CD4-positive, CD25-positive, alpha-beta regulatory T cell (primary cell): ENCODE results near the gene RPS6KA2. TPM values are rescaled to one million over a fixed set of nuclear protein-coding genes. Genes with fewer than 3 reads are reported as not detected.

Experiments used
- ATAC-seq, 2 donors: fragments of 150-1000 bp; cut with Tn5 transposase; one replicate each; pipeline ENCODE4 v1.10.0; 2021; ENCODE audit warnings: low read depth in 2 of 2, moderate number of reproducible peaks in 2 of 2, moderate library complexity in 1 of 2
- DNase-seq, 3 donors: peaks; one replicate each; pipeline versions ENCODE4 v3.0.0 to v3.0.0-alpha.2; 2012 to 2022; ENCODE audit warnings: mixed read lengths in 1 of 3
- H3K27ac ChIP-seq: one replicate; pipeline ENCODE4 v1.7.0; 2013; ENCODE audit warnings: mild to moderate bottlenecking, low read length; ENCODE audit not compliant: insufficient read depth, poor library complexity, severe bottlenecking
- H3K27me3 ChIP-seq: one replicate; pipeline ENCODE4 v1.7.0; 2013; ENCODE audit warnings: low read length; ENCODE audit not compliant: control insufficient read depth, insufficient read depth
- H3K36me3 ChIP-seq: one replicate; pipeline ENCODE4 v1.7.0; 2013; ENCODE audit warnings: mild to moderate bottlenecking, low read length, moderate library complexity; ENCODE audit not compliant: control insufficient read depth, insufficient read depth
- H3K4me1 ChIP-seq: 2 replicates; pipeline ENCODE4 v1.7.0; 2013; ENCODE audit warnings: mild to moderate bottlenecking, low read length; ENCODE audit not compliant: insufficient read depth, control insufficient read depth, poor library complexity, severe bottlenecking
- H3K4me3 ChIP-seq: one replicate; pipeline ENCODE4 v1.7.0; 2013; ENCODE audit warnings: low read depth, mild to moderate bottlenecking, low read length, moderate library complexity
- H3K9me3 ChIP-seq, 2 experiments: 1 replicate in 1 of 2; 2 replicates in 1 of 2; pipeline ENCODE4 v1.7.0; 2013; ENCODE audit warnings: low read length in 2 of 2, mild to moderate bottlenecking in 1 of 2, moderate library complexity in 1 of 2; ENCODE audit not compliant: control insufficient read depth in 2 of 2
- H3K27ac Mint-ChIP-seq, 3 donors: one replicate each; pipeline ENCODE4 v1.8.0; 2020 to 2022; ENCODE audit warnings: mild to moderate bottlenecking in 3 of 3, mixed read lengths in 3 of 3, moderate library complexity in 2 of 3
- H3K27me3 Mint-ChIP-seq: one replicate; pipeline ENCODE4 v1.8.0; 2022; ENCODE audit warnings: mild to moderate bottlenecking, mixed read lengths
- H3K36me3 Mint-ChIP-seq: one replicate; pipeline ENCODE4 v1.8.0; 2020; ENCODE audit warnings: mixed read lengths
- H3K4me1 Mint-ChIP-seq, 4 donors: one replicate each; pipeline ENCODE4 v1.8.0; 2020 to 2022; ENCODE audit warnings: mixed read lengths in 4 of 4, mild to moderate bottlenecking in 1 of 4
- H3K4me3 Mint-ChIP-seq, 4 donors: one replicate each; pipeline ENCODE4 v1.8.0; 2020 to 2022; ENCODE audit warnings: mild to moderate bottlenecking in 4 of 4, mixed read lengths in 4 of 4, moderate library complexity in 3 of 4
- H3K9me3 Mint-ChIP-seq, 7 donors: one replicate each; pipeline ENCODE4 v1.8.0; 2020 to 2022; ENCODE audit warnings: mixed read lengths in 7 of 7, mild to moderate bottlenecking in 3 of 7, moderate library complexity in 2 of 7
- polyA plus RNA-seq, 4 donors: library from polyadenylated mRNA; unstranded; fragments of 300-500 nt; fragmentation: Illumina TruSeq; gene quantifications; one replicate each; pipeline ENCODE4 v1.2.3, GENCODE V29; 2021
- total RNA-seq: library from RNA; stranded (reverse); gene quantifications from one replicate; pipeline ENCODE4 v1.2.3, GENCODE V29; 2022

RPS6KA2 gene
- total and polyA plus RNA-seq, 5 donors from 2014 or later = 3.3 to 7.4 (median 5.2) TPM

DNA sequence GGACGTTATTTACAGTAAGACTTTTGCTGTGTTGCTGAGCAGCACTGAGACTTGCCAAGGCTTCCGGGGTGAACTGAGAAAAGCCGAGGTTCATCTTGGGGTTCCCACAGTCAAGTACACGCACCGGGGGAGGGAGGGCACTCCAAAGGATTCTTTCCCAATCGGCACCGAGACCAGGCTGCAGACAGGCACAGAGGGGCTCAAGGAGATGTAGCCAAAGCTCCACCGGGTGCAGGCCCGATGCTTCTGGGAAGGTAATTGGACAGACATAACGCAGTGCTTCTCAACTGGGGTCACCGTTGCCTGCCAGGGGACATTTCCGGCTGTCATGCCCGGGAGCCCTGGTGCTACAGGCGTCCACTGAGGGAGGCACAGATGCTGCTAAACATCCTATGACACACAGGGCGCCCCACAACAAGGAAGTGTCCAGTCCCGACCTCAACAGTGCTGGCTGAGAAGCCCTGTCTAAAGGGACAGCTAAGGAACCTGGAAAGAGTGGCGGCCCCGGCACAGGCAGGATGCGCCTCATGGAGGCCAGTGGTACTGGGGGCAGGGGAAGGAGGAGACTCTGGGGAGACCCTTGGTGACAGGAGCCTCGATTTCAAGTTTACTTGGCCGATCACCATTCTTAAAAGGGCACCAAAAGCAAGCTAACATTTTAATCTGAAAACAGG, 133.5 kb downstream of the RPS6KA2 start:
- H3K27me3 ChIP-seq = no peaks in the 10 kb centered on the region
- ATAC-seq (no peak), DNase-seq (no peak)
- no peak overlapping the region for H3K4me3 Mint-ChIP-seq
- H3K4me1 Mint-ChIP-seq = peaks cover 9 to 36% (median 26%) of the 10 kb centered on the region in 4 donors
- no peaks in the 10 kb centered on the region for H3K9me3 Mint-ChIP-seq
- no peaks in the 10 kb centered on the region for H3K9me3 ChIP-seq
- no peak overlapping the region for H3K27ac ChIP-seq
- H3K4me1 ChIP-seq = peaks cover 16% of the 10 kb centered on the region
- H3K27ac Mint-ChIP-seq = peak overlapping the region in 1 of 3 donors; percentile 20
- H3K27me3 Mint-ChIP-seq = no peaks in the 10 kb centered on the region
- peaks cover 5% of the 10 kb centered on the region for H3K36me3 Mint-ChIP-seq
- H3K4me3 ChIP-seq = no peak overlapping the region
- no peaks in the 10 kb centered on the region for H3K36me3 ChIP-seq

DNA sequence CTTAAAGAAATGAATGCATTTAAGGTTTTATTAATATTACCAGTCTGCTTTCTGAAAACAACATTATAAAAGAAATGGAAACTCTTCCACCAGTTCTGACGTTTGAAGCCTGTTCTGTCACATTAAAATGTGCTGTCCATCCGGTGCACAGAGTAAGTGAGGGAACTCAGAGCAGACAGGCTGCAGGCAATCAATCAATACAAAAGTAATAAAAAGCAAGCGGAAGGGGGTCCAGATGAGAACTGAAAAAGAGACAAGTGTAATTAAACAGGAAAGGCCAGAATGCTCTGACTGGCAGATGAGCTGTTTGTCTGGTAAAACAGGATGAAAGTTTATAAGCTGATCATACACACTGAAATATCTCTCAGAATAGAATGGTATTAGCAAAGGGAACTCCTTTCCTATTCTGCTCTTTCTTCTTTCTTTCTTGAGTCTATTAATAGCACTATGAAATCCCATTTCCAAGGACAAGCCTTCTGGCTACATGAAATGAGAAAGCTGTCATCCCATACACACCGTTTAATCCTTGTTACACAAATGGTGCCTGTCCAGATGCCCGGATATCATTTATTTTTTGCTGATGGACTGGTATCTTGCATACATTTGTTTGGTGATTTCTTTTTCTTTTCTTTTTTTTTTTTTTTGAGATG, 134.8 kb downstream of the RPS6KA2 start:
- no peaks in the 10 kb centered on the region for H3K9me3 ChIP-seq
- H3K36me3 ChIP-seq = no peaks in the 10 kb centered on the region
- no peak overlapping the region for H3K27ac Mint-ChIP-seq
- H3K27me3 Mint-ChIP-seq = no peaks in the 10 kb centered on the region
- no peak overlapping the region for H3K27ac ChIP-seq
- peaks cover 19 to 50% (median 38%) of the 10 kb centered on the region in 4 donors for H3K4me1 Mint-ChIP-seq
- ATAC-seq (no peak), DNase-seq (no peak)
- peaks cover 29% of the 10 kb centered on the region for H3K4me1 ChIP-seq
- H3K27me3 ChIP-seq = no peaks in the 10 kb centered on the region
- H3K4me3 Mint-ChIP-seq = no peak overlapping the region
- H3K4me3 ChIP-seq = no peak overlapping the region
- H3K36me3 Mint-ChIP-seq = peaks cover 12% of the 10 kb centered on the region
- H3K9me3 Mint-ChIP-seq = peaks cover 0 to 2% (median 0%) of the 10 kb centered on the region in 7 donors

GRCh38 chr6:166490671-166491500, 136.2 kb downstream of the RPS6KA2 start:
- no peaks in the 10 kb centered on the region for H3K36me3 ChIP-seq
- peaks cover 34% of the 10 kb centered on the region for H3K4me1 ChIP-seq
- H3K27me3 ChIP-seq = no peaks in the 10 kb centered on the region
- no peak for DNase-seq
- H3K4me3 Mint-ChIP-seq = no peak overlapping the region
- H3K4me3 ChIP-seq = no peak overlapping the region
- no peaks in the 10 kb centered on the region for H3K27me3 Mint-ChIP-seq
- H3K9me3 ChIP-seq = no peaks in the 10 kb centered on the region
- ATAC-seq = no peak
- peaks cover 9% of the 10 kb centered on the region for H3K36me3 Mint-ChIP-seq
- H3K27ac Mint-ChIP-seq = no peak overlapping the region
- peaks cover 0 to 2% (median 0%) of the 10 kb centered on the region in 7 donors for H3K9me3 Mint-ChIP-seq
- peaks cover 19 to 58% (median 38%) of the 10 kb centered on the region in 4 donors for H3K4me1 Mint-ChIP-seq
- H3K27ac ChIP-seq = no peak overlapping the region

GRCh38 chr6:166489301-166490155, 137.5 kb downstream of the RPS6KA2 start:
- no peak for DNase-seq
- peak overlapping the region; percentile 28 to 89 (median 83) for H3K27ac Mint-ChIP-seq

GRCh38 chr6:166488701-166489100, 138.3 kb downstream of the RPS6KA2 start:
- DNase-seq = no peak
- Mint-ChIP-seq H3K9me3 (peaks cover 0 to 2% (median 0%) of the 10 kb centered on the region in 7 donors), H3K36me3 (peaks cover 11% of the 10 kb centered on the region), H3K4me1 (peaks cover 14 to 41% (median 31%) of the 10 kb centered on the region in 4 donors), H3K27me3 (no peaks in the 10 kb centered on the region), H3K4me3 (peak overlapping the region in 2 of 4 donors; percentile 77 to 83), H3K27ac (peak overlapping the region; percentile 92 to 100 (median 96))
- H3K4me1 ChIP-seq = peaks cover 23% of the 10 kb centered on the region
- peak overlapping the region; percentile 71 for H3K4me3 ChIP-seq
- peak overlapping the region; percentile 78 for H3K27ac ChIP-seq
- no peaks in the 10 kb centered on the region for H3K27me3 ChIP-seq
- no peaks in the 10 kb centered on the region for H3K9me3 ChIP-seq
- no peaks in the 10 kb centered on the region for H3K36me3 ChIP-seq
- ATAC-seq = no peak

More at GRCh38 chr6:166489301-166490155, 137.5 kb downstream of the RPS6KA2 start:
- Mint-ChIP-seq H3K36me3 (peaks cover 9% of the 10 kb centered on the region), H3K4me1 (peaks cover 14 to 44% (median 32%) of the 10 kb centered on the region in 4 donors), H3K9me3 (peaks cover 0 to 2% (median 0%) of the 10 kb centered on the region in 7 donors), H3K27me3 (no peaks in the 10 kb centered on the region), H3K4me3 (peak overlapping the region in 1 of 4 donors; percentile 42)
- no peak for ATAC-seq
- peaks cover 24% of the 10 kb centered on the region for H3K4me1 ChIP-seq
- no peaks in the 10 kb centered on the region for H3K36me3 ChIP-seq
- H3K27ac ChIP-seq = no peak overlapping the region
- no peak overlapping the region for H3K4me3 ChIP-seq
- H3K27me3 ChIP-seq = no peaks in the 10 kb centered on the region
- H3K9me3 ChIP-seq = no peaks in the 10 kb centered on the region

DNA sequence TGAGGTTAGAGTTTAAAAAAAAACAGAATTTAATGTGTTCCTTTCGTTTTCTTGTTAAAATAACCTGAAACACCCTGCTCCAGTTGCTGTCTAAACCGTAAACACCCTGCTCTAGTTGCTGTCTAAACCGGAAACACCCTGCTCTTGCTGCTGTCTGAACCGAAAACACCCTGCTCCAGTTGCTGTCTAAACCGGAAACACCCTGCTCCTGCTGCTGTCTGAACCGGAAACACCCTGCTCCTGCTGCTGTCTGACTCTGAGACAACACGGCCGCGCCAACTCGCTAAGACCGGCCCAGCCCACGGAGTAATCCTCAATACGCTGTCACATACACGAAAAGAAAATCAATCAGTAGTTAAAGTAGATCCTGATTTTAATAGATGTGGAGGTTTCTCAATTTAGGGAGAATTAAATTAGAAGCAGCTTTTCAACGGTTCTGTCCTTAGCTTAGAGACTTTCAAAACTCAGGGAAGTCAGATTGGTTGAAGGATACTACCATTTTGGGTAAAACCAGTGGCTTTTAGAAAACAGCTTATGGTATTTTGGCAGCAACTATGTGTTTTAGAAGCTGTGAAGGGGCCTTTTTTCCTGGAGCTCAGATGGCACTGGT, 138.9 kb downstream of the RPS6KA2 start:
- H3K36me3 Mint-ChIP-seq = peaks cover 14% of the 10 kb centered on the region
- Histone ChIP-seq H3K9me3 (no peaks in the 10 kb centered on the region), H3K4me1 (peaks cover 23% of the 10 kb centered on the region), H3K27me3 (no peaks in the 10 kb centered on the region), H3K27ac (peak overlapping the region; percentile 78), H3K36me3 (no peaks in the 10 kb centered on the region), H3K4me3 (peak overlapping the region; percentile 71)
- H3K4me3 Mint-ChIP-seq = peak overlapping the region; percentile 56 to 83 (median 74)
- H3K4me1 Mint-ChIP-seq = peaks cover 14 to 39% (median 31%) of the 10 kb centered on the region in 4 donors
- peak; percentile 93 to 96 for ATAC-seq
- H3K27me3 Mint-ChIP-seq = no peaks in the 10 kb centered on the region
- DNase-seq = peak; percentile 70 to 98 (median 82)
- H3K9me3 Mint-ChIP-seq = peaks cover 0 to 2% (median 0%) of the 10 kb centered on the region in 7 donors
- H3K27ac Mint-ChIP-seq = peak overlapping the region; percentile 92 to 100 (median 96)
